ENCODE results near the gene LRFN5. TPM values are rescaled to one million over a fixed set of nuclear protein-coding genes. Genes with fewer than 3 reads are reported as not detected.
A peak's percentile ranks its signal among the peaks of the same experiment; 100 is the strongest.

LRFN5 gene
- total and polyA plus RNA-seq, 2 of the 13 experiments (the other 11 are each of a cell fraction or from before 2014, with no cell fraction given) = not detected

DNA sequence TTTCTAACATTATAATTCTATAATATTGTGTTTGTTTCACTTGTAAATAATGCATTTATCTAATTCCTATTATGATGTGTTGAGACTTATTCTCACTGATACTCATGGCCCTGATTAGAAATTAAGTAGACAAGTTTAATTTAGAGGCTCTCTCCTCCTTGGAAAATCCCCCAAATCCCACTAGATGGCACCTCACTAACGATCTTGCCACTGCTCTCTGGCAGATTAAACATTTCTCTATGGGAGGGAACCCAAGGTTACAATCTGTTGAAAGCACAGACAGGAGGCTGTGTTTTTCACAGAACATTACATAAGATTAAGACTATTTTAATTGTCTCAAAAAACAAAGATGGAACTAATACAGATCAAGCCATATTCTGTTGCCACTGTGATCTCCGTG, 318.7 kb downstream of the LRFN5 start:
- peak; percentile 48; the same call in 1 of the 2 replicates for TF ChIP-seq STAG1 (CRISPR knock-in tag; IDR thresholded peaks at IDR 0.05)
- TF ChIP-seq, protein P1, sequence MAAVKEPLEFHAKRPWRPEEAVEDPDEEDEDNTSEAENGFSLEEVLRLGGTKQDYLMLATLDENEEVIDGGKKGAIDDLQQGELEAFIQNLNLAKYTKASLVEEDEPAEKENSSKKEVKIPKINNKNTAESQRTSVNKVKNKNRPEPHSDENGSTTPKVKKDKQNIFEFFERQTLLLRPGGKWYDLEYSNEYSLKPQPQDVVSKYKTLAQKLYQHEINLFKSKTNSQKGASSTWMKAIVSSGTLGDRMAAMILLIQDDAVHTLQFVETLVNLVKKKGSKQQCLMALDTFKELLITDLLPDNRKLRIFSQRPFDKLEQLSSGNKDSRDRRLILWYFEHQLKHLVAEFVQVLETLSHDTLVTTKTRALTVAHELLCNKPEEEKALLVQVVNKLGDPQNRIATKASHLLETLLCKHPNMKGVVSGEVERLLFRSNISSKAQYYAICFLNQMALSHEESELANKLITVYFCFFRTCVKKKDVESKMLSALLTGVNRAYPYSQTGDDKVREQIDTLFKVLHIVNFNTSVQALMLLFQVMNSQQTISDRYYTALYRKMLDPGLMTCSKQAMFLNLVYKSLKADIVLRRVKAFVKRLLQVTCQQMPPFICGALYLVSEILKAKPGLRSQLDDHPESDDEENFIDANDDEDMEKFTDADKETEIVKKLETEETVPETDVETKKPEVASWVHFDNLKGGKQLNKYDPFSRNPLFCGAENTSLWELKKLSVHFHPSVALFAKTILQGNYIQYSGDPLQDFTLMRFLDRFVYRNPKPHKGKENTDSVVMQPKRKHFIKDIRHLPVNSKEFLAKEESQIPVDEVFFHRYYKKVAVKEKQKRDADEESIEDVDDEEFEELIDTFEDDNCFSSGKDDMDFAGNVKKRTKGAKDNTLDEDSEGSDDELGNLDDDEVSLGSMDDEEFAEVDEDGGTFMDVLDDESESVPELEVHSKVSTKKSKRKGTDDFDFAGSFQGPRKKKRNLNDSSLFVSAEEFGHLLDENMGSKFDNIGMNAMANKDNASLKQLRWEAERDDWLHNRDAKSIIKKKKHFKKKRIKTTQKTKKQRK (IDR thresholded peaks at IDR 0.05; ENCODE audit: low read length) = no peak
- TF ChIP-seq NR2F1 (CRISPR knock-in tag; IDR thresholded peaks at IDR 0.05) = no peak
- TF ChIP-seq, protein P2, sequence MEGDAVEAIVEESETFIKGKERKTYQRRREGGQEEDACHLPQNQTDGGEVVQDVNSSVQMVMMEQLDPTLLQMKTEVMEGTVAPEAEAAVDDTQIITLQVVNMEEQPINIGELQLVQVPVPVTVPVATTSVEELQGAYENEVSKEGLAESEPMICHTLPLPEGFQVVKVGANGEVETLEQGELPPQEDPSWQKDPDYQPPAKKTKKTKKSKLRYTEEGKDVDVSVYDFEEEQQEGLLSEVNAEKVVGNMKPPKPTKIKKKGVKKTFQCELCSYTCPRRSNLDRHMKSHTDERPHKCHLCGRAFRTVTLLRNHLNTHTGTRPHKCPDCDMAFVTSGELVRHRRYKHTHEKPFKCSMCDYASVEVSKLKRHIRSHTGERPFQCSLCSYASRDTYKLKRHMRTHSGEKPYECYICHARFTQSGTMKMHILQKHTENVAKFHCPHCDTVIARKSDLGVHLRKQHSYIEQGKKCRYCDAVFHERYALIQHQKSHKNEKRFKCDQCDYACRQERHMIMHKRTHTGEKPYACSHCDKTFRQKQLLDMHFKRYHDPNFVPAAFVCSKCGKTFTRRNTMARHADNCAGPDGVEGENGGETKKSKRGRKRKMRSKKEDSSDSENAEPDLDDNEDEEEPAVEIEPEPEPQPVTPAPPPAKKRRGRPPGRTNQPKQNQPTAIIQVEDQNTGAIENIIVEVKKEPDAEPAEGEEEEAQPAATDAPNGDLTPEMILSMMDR (CRISPR knock-in tag; IDR thresholded peaks at IDR 0.05) = peak; percentile 37; the same call in 1 of the 2 replicates
- TF ChIP-seq ZNF546 (CRISPR knock-in tag; conservative IDR thresholded peaks at IDR 0.05) = no peak
- Histone ChIP-seq H2AFZ (ENCODE audit: low read length) (no peak overlapping the region), H3K4me2 (ENCODE audit: low read depth, low read length) (no peak overlapping the region), H3K4me3 (replicated peaks in 1 of 3; ENCODE audit: insufficient read depth in 1 of 3, low read depth in 2 of 3, low read length in 3 of 3) (no peak overlapping the region), H3K79me2 (ENCODE audit: insufficient read depth, low read length) (no peaks in the 10 kb centered on the region), H3K9me3 (ENCODE audit: low read length) (peaks cover 25% of the 10 kb centered on the region), H3K36me3 (replicated peaks in 1 of 2; ENCODE audit: control insufficient read depth in 1 of 2, insufficient read depth in 2 of 2, low read length in 2 of 2) (no peaks in the 10 kb centered on the region), H3K27me3 (ENCODE audit: control insufficient read depth in 1 of 2, insufficient read depth in 2 of 2, low read length in 2 of 2) (no peaks in the 10 kb centered on the region), H3K4me1 (ENCODE audit: insufficient read depth, low read length) (no peaks in the 10 kb centered on the region), H4K20me1 (ENCODE audit: insufficient read depth, low read length) (no peaks in the 10 kb centered on the region), H3K9ac (ENCODE audit: insufficient read depth, low read depth, low read length) (no peak overlapping the region), H3K27ac (ENCODE audit: extremely low read length, insufficient read depth, low read length) (no peak overlapping the region)
- in situ Hi-C loops (cut with HindIII; ENCODE audit: extremely low pct_ligation_motif_present, low pct_unique_long_range_greater_than_20kb) = no loop called here
- BruUV-seq (replicated peaks) = no TSS peak
- FAIRE-seq = no peak
- 1% methylated on average over 2 of the region's 2 CpGs for WGBS (ENCODE audit: low lambda C conversion rate)
- ChIA-PET CTCF (ENCODE audit: low intra/inter-chr PET ratio, low total read pairs) (no interaction called here), POLR2A (no interaction called here)
- ATAC-seq = peak; percentile 74
- DNase-seq (ENCODE audit: low spot score) = peak; percentile 28
- intact Hi-C loops (cut with micrococcal nuclease; ENCODE audit: unreplicated experiment) = loop anchor here (10.0 kb wide), 1 partner anchor 189 kb away; no protein-coding TSS in a partner anchor

All from HepG2 (cell line).